Thyroid gland (tissue), 4 donors: ENCODE data around the gene CPE.

Experiments
- CTCF ChIP-seq, 6 experiments: fragments of 200-600 bp in 3 of 6; fragments of 450-650 bp in 3 of 6; sonication (generic) in 3 of 6; IDR thresholded peaks; one replicate each; pipeline ENCODE4 v1.5.1; 2016 to 2019; ENCODE audit warnings: antibody characterized with exemption in 6 of 6, mild to moderate bottlenecking in 2 of 6, inconsistent platforms in 1 of 6, moderate library complexity in 1 of 6
- POLR2A ChIP-seq, 2 donors: fragments of 450-650 bp; IDR thresholded peaks; one replicate each; pipeline ENCODE4 v1.6.1; 2017; ENCODE audit warnings: antibody characterized with exemption in 2 of 2, mild to moderate bottlenecking in 2 of 2, moderate library complexity in 1 of 2

GRCh38 chr4:165360985-165361670 is 17.7 kb upstream of the CPE start:
- no peak for TF ChIP-seq CTCF (IDR thresholded peaks at IDR 0.05)
- no peak for TF ChIP-seq POLR2A (IDR thresholded peaks at IDR 0.05)
